Hepatocyte (in vitro differentiated cells): ENCODE data around the gene ACP6.

ENCODE experiments used
- EZH2phosphoT487 ChIP-seq: fragments of 200-600 bp; sonication (generic); IDR thresholded peaks from one replicate; pipeline ENCODE4 v1.6.1; 2018; ENCODE audit warnings: antibody characterized with exemption, mild to moderate bottlenecking, low read depth, moderate library complexity; ENCODE audit not compliant: unreplicated experiment, severe bottlenecking
- TF ChIP-seq, protein P1 (sequence below): fragments of 200-600 bp; sonication (generic); IDR thresholded peaks from 2 replicates; pipeline ENCODE4 v1.5.1; 2016; ENCODE audit warnings: antibody characterized with exemption, mild to moderate bottlenecking; ENCODE audit not compliant: poor library complexity

- TF ChIP-seq, protein P1, sequence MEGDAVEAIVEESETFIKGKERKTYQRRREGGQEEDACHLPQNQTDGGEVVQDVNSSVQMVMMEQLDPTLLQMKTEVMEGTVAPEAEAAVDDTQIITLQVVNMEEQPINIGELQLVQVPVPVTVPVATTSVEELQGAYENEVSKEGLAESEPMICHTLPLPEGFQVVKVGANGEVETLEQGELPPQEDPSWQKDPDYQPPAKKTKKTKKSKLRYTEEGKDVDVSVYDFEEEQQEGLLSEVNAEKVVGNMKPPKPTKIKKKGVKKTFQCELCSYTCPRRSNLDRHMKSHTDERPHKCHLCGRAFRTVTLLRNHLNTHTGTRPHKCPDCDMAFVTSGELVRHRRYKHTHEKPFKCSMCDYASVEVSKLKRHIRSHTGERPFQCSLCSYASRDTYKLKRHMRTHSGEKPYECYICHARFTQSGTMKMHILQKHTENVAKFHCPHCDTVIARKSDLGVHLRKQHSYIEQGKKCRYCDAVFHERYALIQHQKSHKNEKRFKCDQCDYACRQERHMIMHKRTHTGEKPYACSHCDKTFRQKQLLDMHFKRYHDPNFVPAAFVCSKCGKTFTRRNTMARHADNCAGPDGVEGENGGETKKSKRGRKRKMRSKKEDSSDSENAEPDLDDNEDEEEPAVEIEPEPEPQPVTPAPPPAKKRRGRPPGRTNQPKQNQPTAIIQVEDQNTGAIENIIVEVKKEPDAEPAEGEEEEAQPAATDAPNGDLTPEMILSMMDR: no peak
- no peak for TF ChIP-seq EZH2phosphoT487
These were observed 52.2 kb downstream of the ACP6 start for GRCh38 chr1:147618077-147618569.
